HG03565 (cell line): ENCODE results near the gene OPCML.

Source experiments
- ATAC-seq: cut with Tn5 transposase; IDR thresholded peaks from one replicate; pipeline ENCODE4 v1.9.1; 2021; ENCODE audit warnings: mild to moderate bottlenecking, moderate library complexity; ENCODE audit not compliant: unreplicated experiment

Gene OPCML

DNA sequence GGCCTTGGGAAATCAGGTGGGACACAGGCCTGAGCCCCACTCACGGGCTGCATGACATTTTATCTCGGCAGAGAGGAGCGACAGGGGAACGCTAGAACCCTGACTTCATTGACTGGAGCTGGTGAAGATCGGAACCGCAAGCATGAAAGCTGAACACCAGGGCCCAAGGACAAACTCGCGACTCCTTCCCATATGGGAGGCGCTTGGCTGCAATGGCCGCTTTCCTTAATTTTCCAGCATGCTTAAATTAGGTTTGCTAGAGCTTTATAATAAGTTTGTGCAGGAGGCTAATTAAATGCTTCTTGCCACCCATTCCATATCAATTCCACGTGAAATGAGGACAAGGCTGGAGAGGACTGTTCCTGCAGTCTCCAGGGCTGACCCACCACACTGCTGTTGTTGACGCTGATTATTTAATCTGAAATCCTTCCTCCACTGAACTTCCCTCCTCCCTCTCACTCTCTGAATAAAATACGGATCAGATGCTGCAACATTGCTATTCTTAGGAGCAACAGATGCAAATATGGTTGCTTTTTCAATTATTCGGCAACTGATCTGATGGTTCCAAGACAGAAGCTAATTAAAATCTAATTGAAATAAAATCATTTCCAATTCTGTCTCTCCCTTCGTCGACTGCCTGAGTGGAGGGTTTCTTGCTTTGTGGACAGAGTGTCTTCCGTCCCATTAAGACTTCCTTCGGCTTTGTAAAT lies 692.9 kb downstream of the OPCML start:
- ATAC-seq = no peak

DNA sequence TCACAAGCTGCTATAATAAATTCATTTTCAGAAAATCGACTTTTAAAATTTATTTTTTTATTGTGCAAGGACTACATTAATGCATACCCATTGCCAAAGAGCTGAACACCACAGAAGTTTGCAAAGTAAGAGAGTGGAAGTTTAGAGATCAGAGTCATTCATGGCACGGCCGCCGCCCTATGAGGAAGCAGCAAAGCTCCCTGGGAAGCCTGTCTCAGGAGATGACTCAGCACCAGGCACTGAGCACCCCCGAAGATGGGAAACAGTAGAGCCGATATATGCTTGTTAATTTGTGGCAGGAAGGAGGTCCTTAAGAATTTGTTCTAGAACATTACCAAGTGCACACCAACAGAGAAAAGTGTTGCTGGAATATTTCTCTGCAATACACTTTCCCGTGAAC lies 693.7 kb downstream of the OPCML start:
- ATAC-seq = no peak

- ATAC-seq = no peak
Observed at GRCh38 chr11:132831272-132831671, 701.0 kb downstream of the OPCML start.

- no peak for ATAC-seq
Observed at GRCh38 chr11:132824642-132825041, 707.7 kb downstream of the OPCML start.

GRCh38 chr11:132822276-132822675 lies 710.0 kb downstream of the OPCML start:
- ATAC-seq = no peak

GRCh38 chr11:132821499-132821898 lies 710.8 kb downstream of the OPCML start:
- no peak for ATAC-seq

GRCh38 chr11:132821014-132821413 lies 711.3 kb downstream of the OPCML start:
- no peak for ATAC-seq

DNA sequence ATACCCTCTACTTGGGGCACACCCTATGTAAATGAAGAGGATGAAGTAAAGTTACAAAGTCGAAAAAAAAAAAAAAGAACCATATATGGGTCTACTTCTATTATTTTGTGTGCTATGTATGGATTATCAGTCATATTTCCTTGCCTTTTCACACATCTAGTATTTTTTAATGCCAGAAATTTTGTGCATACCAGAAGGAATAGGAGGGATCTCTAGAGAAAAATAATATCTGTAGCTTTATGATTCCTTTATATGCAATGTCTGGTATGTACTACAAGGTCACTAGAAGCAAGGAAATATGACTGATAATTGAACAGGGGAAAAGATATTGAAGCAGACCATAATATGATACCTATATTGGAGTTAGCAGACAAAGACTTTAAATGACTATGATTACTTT lies 713.4 kb downstream of the OPCML start:
- no peak for ATAC-seq

GRCh38 chr11:132817387-132817786 lies 714.9 kb downstream of the OPCML start:
- ATAC-seq = no peak

DNA sequence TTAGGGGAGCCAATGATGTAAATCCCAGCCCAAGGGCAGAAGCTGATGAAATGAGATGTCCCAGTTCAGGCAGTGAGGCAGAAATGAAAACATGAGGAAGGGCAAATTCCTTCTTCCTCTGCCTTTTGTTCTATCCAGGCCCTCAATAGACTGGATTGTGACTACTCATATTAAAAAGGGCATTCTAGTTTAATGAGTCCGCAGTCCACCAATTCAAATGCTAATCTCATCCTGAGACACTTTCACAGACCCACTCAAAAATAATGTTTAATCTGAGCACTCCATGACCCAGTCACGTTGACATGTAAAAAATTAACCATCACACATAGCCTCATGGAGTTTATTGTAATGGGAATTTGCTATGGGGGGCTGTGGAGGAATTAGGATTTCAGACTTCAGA lies 717.9 kb downstream of the OPCML start:
- ATAC-seq = no peak

DNA sequence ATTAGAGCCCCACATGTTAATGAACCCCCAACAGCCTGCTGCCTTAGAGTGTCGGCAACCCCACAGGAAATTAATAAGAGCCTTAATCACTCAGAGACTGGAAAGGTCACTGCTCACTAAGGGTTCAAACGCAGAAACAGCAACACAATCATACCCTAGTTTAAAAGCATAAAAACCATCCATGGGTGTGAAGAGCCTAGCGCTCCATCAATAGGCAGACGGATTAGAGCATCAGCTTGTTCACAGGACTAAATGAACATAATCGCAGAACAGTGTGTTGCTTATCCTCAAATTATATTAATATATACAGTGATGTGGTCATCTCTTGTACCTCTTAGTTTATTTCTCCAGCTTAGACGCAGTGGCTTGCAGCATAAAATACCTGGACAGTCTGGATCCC lies 720.7 kb downstream of the OPCML start:
- no peak for ATAC-seq

DNA sequence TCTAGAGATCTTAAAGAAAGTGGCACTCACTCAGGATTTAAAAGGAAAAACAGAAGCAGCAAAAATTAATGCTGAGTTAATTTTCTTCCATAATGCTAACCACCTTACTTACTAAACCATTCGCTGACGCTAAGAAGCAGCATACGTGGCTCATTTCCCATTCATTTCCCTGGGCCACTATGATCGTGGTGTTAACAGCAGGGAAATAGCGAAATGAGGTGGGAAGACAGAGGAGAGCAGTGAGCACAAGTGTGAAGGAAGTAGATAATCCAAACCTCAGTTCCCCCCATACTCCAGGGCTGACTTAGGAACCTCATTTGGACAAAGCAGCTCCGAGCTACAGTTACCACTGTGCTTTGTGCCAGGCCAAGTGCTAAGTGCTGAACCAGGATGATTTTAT lies 723.2 kb downstream of the OPCML start:
- ATAC-seq = no peak

GRCh38 chr11:132804258-132804657 lies 728.0 kb downstream of the OPCML start:
- ATAC-seq = no peak

- no peak for ATAC-seq
Observed at GRCh38 chr11:132803436-132803835, 728.9 kb downstream of the OPCML start.

- ATAC-seq = no peak
Observed at GRCh38 chr11:132802947-132803346, 729.4 kb downstream of the OPCML start.

GRCh38 chr11:132793831-132794230 lies 738.5 kb downstream of the OPCML start:
- no peak for ATAC-seq

GRCh38 chr11:132792341-132793140 lies 739.8 kb downstream of the OPCML start:
- ATAC-seq = no peak

DNA sequence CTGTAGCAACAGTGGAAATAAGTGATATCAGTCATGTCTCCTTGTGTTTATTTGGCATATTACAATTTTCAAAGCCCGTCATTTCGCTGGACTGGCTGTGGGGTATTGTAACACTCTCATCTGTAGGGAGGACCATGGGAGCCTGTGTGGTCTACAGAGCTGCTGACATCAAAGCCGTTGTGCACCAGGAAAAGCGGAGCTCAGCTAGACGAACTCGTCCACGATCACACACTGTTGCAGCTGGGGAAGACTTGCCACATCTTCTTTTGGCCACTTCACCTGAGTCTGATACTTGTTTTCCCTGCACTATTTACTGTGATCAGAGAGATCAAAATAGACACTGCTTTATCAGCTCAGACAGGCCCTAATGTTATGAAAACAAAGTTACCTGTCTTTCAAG lies 741.3 kb downstream of the OPCML start:
- ATAC-seq = no peak

DNA sequence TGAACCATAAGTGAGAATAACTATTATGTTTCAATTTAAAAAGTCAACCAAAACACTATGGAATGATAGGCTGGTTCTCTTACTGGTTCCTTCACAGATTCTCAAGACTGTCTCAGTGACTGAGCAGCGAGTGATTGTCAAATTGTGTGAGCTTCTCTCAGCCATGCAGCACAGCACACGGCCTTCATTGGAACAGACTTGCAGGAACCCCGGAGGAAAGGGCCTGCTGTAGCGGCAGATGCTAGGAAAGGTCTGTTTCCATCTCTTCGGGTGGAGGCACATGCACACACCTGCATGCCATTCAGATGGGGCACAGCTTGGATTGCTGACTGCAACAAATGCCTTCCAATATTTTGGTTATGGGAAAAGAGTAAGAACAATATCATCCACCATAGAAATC lies 741.8 kb downstream of the OPCML start:
- ATAC-seq = no peak

GRCh38 chr11:132788816-132789325 lies 743.4 kb downstream of the OPCML start:
- ATAC-seq = no peak

DNA sequence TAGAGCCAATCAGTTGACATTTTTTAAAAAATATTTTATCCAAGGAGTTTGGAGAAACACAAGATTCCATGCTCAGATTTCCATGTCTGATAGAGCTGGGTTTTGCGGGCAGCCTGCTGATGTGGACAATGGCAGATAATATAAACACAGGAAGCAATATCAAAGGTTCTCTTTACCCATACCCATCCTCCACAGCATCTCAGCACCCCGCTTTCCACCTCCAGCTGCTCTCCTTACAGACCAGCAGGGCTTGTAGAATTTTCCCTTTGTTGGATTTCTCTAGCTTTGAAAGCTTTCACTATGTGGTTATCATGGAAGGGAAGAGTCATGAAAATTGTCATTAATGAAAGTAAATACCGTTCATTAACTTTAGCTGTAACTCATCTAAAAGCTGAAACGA lies 746.4 kb downstream of the OPCML start:
- no peak for ATAC-seq

- no peak for ATAC-seq
Observed at GRCh38 chr11:132784441-132784840, 747.9 kb downstream of the OPCML start.
